ENCODE results near the gene ARHGEF11.
A peak's percentile ranks its signal among the peaks of the same experiment; 100 is the strongest.

ARHGEF11 gene

DNA sequence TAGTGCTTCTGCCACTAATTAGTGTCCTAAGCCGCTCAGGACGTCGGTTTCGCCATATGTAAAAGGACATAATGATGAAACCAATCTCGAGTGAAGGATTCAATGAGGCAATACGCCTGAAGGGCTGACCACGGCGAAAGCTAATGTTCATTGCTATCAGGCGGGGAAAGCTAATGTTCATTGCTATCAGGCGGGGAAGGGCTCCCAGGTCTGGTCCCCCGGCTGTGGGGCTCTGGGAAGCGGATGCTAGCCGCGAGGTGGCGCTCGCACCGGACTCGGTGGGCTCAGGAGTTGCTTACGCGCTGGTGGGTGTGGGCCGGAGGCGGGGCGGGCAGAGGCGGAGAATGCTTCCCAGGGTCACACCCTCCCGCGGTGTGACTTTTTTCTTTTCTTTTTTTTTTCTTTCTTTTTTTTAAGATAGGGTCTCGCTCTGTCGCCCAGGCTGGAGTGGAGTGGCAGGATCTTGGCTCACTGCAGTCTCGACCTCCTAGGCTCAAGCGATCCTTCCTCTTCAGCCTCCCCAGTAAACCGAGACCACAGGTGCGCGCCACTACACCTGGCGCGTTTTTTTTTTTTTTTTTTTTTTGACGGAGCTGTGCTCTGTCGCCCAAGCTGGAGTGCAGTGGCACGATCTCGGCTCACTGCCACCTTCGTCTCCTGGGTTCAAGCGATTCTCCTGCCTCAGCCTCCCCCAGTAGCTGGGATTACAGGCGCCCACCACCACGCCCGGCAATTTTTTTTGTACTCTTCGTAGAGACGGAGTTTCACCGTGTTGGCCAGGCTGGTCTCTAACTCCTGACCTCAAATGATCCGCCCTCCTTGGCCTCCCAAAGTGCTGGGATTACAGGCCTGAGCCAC, 153.1 kb downstream of the ARHGEF11 start:
- DNase-seq: peak; percentile 88 to 94

DNA sequence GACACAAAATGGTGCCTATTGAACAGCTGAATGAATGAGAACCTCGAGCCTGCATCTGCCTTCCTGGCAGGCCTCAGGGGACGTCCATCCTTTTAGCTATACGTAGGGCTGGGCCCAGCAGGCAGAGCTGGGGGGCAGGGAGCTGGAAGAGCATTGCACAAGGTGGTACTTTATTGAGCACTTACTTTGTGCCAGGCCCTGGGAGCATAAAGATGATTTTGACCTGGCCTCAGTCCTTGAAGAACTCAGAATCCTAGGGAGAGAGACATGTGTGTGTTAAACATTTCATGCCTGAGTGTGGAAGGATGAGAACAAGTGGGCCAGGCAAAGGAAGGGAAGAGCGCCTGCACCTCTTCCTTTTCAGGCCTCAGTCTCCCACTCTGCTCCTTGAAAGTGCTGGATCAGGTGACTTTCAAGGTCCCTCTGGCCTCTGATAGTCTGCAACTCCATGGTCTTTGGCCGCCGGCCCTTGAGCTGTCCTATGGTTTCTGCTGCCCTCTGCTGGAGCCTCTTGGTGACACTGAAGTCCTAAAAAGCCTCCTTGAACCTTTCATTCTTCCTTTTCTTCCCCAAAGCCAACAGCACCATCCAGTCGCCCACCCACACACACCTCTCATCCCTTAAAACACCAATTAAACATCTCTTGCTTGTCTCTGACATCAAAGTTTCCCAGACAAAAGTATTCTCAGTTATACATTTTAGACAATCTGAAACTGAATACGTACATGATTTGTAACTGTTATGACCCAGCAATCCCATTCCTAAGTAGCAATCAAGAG, 155.6 kb downstream of the ARHGEF11 start:
- peak; percentile 70 to 75 for DNase-seq

GRCh38 chr1:156887734-156888133, 157.8 kb downstream of the ARHGEF11 start:
- no peak for DNase-seq

DNA sequence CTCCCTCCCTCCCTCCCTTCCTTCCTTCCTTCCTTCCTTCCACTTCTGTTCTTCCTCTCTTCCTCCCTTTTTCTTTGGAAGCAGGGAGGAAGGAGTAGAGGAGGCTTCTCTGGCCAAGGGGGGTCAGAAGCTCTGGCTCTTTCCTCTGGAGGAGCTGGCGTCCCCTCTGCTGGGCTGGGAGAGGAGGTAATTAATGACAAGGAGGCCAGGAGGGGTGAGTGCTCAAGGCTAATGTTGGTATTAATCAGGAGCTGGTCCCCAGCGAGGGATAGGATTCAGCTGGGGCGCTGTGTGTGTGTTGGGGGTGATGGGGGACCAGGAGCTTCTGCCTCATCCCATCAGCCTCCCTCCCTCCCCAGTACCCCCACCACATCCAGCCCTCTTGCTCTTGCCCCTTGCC, 158.2 kb downstream of the ARHGEF11 start:
- DNase-seq: no peak

DNA sequence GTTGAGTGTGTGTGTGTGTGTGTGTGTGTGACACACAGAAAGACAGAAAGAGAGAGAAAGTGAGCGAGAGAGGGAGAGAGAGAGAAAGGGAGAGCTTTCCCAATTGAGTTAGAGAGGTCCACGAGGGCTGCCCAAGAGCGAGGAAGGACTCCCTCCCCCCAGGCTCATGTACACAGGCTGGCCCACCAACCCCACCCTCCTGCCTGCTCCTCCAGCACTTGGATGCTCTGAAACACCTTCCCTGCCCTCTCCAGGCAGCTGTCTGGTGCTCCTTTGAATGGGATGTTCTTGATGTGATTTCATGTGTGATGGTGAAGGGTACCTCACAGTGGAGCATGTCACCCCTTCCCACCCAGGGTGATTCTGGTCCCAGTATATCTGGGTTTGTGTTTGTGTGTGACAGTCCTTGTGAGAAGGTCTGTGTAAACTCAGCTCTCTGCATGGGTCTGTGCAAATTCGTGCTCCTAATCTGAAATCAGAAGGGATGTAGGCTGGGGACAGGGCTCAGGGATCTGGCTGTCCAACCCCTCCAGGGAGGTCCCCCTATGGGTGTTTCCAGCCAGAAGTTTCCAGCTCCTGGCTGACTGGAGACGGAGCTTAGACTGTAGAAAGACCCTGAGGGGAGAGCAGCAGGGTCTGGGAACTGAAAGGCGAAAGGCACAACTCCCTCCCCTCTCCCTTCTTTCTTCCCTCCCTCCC, 158.8 kb downstream of the ARHGEF11 start:
- no peak for DNase-seq

DNA sequence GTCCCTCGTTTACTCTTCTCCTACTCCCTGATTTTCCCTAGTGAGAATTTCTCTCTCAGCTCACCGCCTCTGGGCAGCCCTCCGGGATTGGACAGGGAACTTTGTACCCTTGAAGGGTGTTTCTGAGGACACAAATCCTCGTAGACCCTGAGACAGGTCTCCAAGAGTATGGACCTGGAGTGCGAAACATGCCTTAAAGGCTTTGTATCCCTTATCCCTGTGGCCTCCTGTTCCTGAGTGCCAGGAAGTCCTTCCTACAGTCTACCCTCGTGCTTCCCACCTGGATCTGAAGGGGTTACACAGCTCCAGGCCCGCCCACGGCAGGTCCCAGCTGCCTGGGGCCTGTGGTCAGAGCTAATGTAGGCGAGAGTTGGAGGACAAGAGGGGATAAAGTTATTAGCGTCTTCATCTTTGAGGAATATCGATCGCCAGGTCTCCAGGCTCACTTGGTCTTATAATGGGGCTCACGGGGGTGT, 159.6 kb downstream of the ARHGEF11 start:
- no peak for DNase-seq

- DNase-seq: no peak
Observed at GRCh38 chr1:156885314-156885713, 160.2 kb downstream of the ARHGEF11 start.
